Keratinocyte (primary cell): ENCODE results near the gene TDP1. TPM values are rescaled to one million over a fixed set of nuclear protein-coding genes. Genes with fewer than 3 reads are reported as not detected.

Experiments used
- DNase-seq: peaks from one replicate; pipeline ENCODE4 v3.0.0-alpha.2; 2011; ENCODE audit warnings: low read depth, missing footprints, low spot score
- FAIRE-seq: peaks from 2 replicates; lab custom pipeline; 2011; peaks lifted over from hg19 to GRCh38; lab: Jason Lieb, UNC
- H2AFZ ChIP-seq: 2 replicates; pipeline ENCODE4 v1.6.0; 2012; ENCODE audit warnings: low read length, control low read depth, inconsistent platforms; ENCODE audit not compliant: control insufficient read depth
- H3K27ac ChIP-seq: 2 replicates; pipeline ENCODE4 v1.5.1; 2011; ENCODE audit warnings: low read length; ENCODE audit not compliant: control insufficient read depth, insufficient read depth
- H3K27me3 ChIP-seq: 3 replicates; pipeline ENCODE4 v1.6.0; 2011; ENCODE audit warnings: low read length; ENCODE audit not compliant: control insufficient read depth, insufficient read depth; ENCODE audit errors: extremely low read depth
- H3K36me3 ChIP-seq, 2 experiments: 2 replicates in 1 of 2; 3 replicates in 1 of 2; pipeline ENCODE4 v1.5.1; 2011; ENCODE audit warnings: low read length in 2 of 2, mild to moderate bottlenecking in 1 of 2; ENCODE audit not compliant: control insufficient read depth in 2 of 2, insufficient read depth in 2 of 2; ENCODE audit errors: extremely low read depth in 1 of 2
- H3K4me1 ChIP-seq: 3 replicates; pipeline ENCODE4 v1.5.1; 2011; ENCODE audit warnings: low read length; ENCODE audit not compliant: control insufficient read depth, insufficient read depth; ENCODE audit errors: extremely low read depth
- H3K4me2 ChIP-seq: 3 replicates; pipeline ENCODE4 v1.6.0; 2011; ENCODE audit warnings: low read depth, low read length; ENCODE audit not compliant: control insufficient read depth, insufficient read depth; ENCODE audit errors: extremely low read depth
- H3K4me3 ChIP-seq, 3 experiments: fragments of 200-600 bp in 1 of 3; sonication (generic) in 1 of 3; 2 replicates in 2 of 3; 3 replicates in 1 of 3; pipeline ENCODE4 v1.5.1; 2011 to 2016; ENCODE audit warnings: low read length in 3 of 3, mild to moderate bottlenecking in 3 of 3, control low read depth in 2 of 3, inconsistent platforms in 1 of 3, low read depth in 1 of 3, mixed read lengths in 1 of 3, mixed run types in 1 of 3, moderate library complexity in 1 of 3; ENCODE audit not compliant: control insufficient read depth in 2 of 3, insufficient read depth in 2 of 3; ENCODE audit errors: extremely low read depth in 1 of 3
- H3K79me2 ChIP-seq: 2 replicates; pipeline ENCODE4 v1.6.0; 2012; ENCODE audit warnings: low read length; ENCODE audit not compliant: control insufficient read depth, insufficient read depth
- H3K9ac ChIP-seq: 3 replicates; pipeline ENCODE4 v1.6.0; 2011; ENCODE audit warnings: low read length; ENCODE audit not compliant: control insufficient read depth, insufficient read depth; ENCODE audit errors: extremely low read depth
- H3K9me1 ChIP-seq: 3 replicates; pipeline ENCODE4 v1.6.0; 2011; ENCODE audit warnings: low read length; ENCODE audit not compliant: control insufficient read depth, insufficient read depth; ENCODE audit errors: extremely low read depth
- H3K9me3 ChIP-seq: 2 replicates; pipeline ENCODE4 v1.5.1; 2012; ENCODE audit warnings: low read depth, low read length; ENCODE audit not compliant: control insufficient read depth
- H4K20me1 ChIP-seq: 3 replicates; pipeline ENCODE4 v1.6.0; 2011; ENCODE audit warnings: low read length; ENCODE audit not compliant: control insufficient read depth, insufficient read depth; ENCODE audit errors: extremely low read depth
- EZH2 ChIP-seq: IDR thresholded peaks from one replicate; pipeline ENCODE4 v1.6.1; 2012; ENCODE audit warnings: inconsistent platforms, mild to moderate bottlenecking, low read length, moderate library complexity
- dilution Hi-C: fragments of 300-500 bp; cut with MboI; formaldehyde crosslinking; loops from one replicate; pipeline ENCODE4 v1.7.0; 2020; ENCODE audit warnings: low sequenced_read_pairs; ENCODE audit not compliant: extremely low pct_ligation_motif_present
- polyA plus RNA-seq, 5 experiments: library from polyadenylated mRNA; depleted of rRNA in 3 of 5; stranded (reverse) in 3 of 5; stranded (forward) in 1 of 5; unstranded in 1 of 5; fragments of >200 nt; gene quantifications; 1 replicate in 1 of 5; 2 replicates in 3 of 5; 3 replicates in 1 of 5; pipeline versions ENCODE4 v1.2.1 to v1.2.3, GENCODE V29; 2011 to 2012; ENCODE audit warnings: missing spikeins in 2 of 5, low read depth in 1 of 5, low replicate concordance in 1 of 5
- TF ChIP-seq, protein P1 (sequence below), 3 experiments: IDR thresholded peaks in 1 of 3; conservative IDR thresholded peaks in 1 of 3; optimal IDR thresholded peaks in 1 of 3; 2 replicates in 2 of 3; 3 replicates in 1 of 3; pipeline versions ENCODE3 to v1.5.1; 2011; ENCODE audit warnings: low read length in 3 of 3, mild to moderate bottlenecking in 3 of 3, moderate library complexity in 2 of 3, control low read depth in 1 of 3, inconsistent platforms in 1 of 3; ENCODE audit not compliant: insufficient read depth in 2 of 3; ENCODE audit errors: extremely low read depth in 1 of 3

Gene TDP1
- polyA plus RNA-seq, 1 donor (not counting 4 experiments of a cell fraction or from before 2014, with no cell fraction given), result 24.9 TPM

DNA sequence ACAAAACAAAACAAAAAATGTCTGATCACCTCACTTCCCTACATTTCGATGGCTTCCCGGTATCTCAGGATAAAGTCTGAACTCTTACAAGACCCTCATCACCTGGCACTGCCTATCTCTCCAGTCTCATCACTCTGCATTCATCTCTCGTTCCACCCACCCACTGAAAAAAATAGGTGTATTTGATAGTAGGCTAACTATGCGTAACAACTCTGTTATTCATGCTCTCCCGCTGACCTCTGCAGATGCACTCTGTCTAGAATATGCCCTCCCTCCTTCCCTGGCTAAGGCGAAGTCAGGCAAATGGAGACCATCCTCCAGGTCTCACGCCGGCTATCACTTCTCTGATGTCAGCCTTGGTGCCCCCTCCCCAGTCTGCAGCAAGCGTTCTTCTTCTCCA lies 46.1 kb upstream of the TDP1 start:
- Histone ChIP-seq H3K9me3 (no peaks in the 10 kb centered on the region), H4K20me1 (no peaks in the 10 kb centered on the region), H3K4me1 (peaks cover 14% of the 10 kb centered on the region), H3K4me2 (no peak overlapping the region), H3K27ac (no peak overlapping the region), H3K4me3 (no peak overlapping the region), H3K36me3 (no peaks in the 10 kb centered on the region), H3K27me3 (no peaks in the 10 kb centered on the region), H3K9ac (no peak overlapping the region), H2AFZ (no peak overlapping the region), H3K79me2 (no peaks in the 10 kb centered on the region), H3K9me1 (no peaks in the 10 kb centered on the region)
- no peak for DNase-seq
- dilution Hi-C loops, result no loop called here
- TF ChIP-seq EZH2, result no peak
- TF ChIP-seq, protein P1, sequence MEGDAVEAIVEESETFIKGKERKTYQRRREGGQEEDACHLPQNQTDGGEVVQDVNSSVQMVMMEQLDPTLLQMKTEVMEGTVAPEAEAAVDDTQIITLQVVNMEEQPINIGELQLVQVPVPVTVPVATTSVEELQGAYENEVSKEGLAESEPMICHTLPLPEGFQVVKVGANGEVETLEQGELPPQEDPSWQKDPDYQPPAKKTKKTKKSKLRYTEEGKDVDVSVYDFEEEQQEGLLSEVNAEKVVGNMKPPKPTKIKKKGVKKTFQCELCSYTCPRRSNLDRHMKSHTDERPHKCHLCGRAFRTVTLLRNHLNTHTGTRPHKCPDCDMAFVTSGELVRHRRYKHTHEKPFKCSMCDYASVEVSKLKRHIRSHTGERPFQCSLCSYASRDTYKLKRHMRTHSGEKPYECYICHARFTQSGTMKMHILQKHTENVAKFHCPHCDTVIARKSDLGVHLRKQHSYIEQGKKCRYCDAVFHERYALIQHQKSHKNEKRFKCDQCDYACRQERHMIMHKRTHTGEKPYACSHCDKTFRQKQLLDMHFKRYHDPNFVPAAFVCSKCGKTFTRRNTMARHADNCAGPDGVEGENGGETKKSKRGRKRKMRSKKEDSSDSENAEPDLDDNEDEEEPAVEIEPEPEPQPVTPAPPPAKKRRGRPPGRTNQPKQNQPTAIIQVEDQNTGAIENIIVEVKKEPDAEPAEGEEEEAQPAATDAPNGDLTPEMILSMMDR (optimal IDR thresholded peaks at IDR 0.05 in 1 of 3, IDR thresholded peaks at IDR 0.05 in 1 of 3, conservative IDR thresholded peaks at IDR 0.05 in 1 of 3; ENCODE audit: extremely low read depth in 1 of 3, insufficient read depth in 2 of 3, low read length in 3 of 3), result no peak
- no peak for FAIRE-seq

- Histone ChIP-seq H3K27ac (no peak overlapping the region), H3K4me3 (no peak overlapping the region), H3K9ac (no peak overlapping the region), H3K4me1 (peaks cover 16% of the 10 kb centered on the region), H3K27me3 (no peaks in the 10 kb centered on the region), H4K20me1 (no peaks in the 10 kb centered on the region), H3K36me3 (no peaks in the 10 kb centered on the region), H2AFZ (no peak overlapping the region), H3K4me2 (no peak overlapping the region), H3K9me3 (no peaks in the 10 kb centered on the region), H3K79me2 (no peaks in the 10 kb centered on the region), H3K9me1 (no peaks in the 10 kb centered on the region)
- dilution Hi-C loops, result no loop called here
- DNase-seq, result no peak
- no peak for TF ChIP-seq EZH2
- TF ChIP-seq, protein P1 (optimal IDR thresholded peaks at IDR 0.05 in 1 of 3, IDR thresholded peaks at IDR 0.05 in 1 of 3, conservative IDR thresholded peaks at IDR 0.05 in 1 of 3; ENCODE audit: extremely low read depth in 1 of 3, insufficient read depth in 2 of 3, low read length in 3 of 3), result no peak
- no peak for FAIRE-seq
These were observed 45.1 kb upstream of the TDP1 start for GRCh38 chr14:89910691-89911009.
